Measurements from ENCODE around the gene CCDC85C.

Gene CCDC85C

DNA sequence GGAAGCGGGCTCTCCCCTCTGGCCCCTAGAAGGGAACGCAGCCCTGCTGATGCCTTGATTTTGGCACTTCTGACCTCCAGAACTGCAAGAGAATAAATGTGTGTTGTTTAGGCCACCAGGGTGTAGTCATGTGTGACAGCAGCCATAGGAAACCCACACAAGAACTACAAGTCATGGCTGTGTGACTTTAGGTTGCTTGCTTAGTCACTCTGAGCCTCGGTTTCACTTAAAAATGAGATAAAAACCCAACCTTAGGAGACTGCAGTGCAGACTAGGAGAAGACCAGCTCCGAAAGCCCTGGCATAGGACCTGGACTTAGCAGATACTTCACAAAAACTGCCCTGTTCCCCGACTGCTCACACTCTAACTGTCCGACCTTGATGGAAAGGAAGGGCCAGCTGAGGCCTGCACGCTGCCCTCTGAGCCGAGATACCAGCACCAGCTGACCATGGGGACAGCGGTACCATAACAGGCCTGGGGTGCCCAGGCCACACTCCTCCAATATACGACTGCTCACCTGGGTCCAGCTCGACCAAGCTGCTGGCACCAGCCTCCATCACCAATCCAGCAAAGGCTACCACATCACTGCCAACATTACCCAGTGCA, 53.5 kb downstream of the CCDC85C start:
- H3K4me3 ChIP-seq (ENCODE audit: low read length), result no peak overlapping the region
- DNase-seq (ENCODE audit: low read depth, low spot score), result no peak

DNA sequence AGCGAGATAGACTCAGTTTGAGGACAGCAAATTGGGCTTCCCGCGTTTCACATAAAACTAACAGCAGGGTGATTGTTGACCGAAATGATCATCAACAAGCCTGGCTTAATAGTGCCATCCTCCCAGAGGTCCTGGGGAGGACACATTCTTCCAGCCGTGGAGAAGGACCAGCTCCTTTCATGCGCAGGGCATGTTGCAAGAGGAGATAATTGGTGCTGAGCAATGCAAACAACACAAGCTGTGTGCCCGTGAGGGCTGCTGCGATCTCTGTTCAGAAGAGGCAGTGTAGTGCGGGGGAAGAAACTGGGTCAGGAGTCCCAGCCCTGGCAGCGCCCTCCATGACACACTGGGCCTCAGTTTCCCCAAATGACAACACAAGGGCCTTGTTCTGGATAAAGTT, 54.3 kb downstream of the CCDC85C start:
- no peak for DNase-seq (ENCODE audit: low read depth, low spot score)
- H3K4me3 ChIP-seq (ENCODE audit: low read length), result no peak overlapping the region

DNA sequence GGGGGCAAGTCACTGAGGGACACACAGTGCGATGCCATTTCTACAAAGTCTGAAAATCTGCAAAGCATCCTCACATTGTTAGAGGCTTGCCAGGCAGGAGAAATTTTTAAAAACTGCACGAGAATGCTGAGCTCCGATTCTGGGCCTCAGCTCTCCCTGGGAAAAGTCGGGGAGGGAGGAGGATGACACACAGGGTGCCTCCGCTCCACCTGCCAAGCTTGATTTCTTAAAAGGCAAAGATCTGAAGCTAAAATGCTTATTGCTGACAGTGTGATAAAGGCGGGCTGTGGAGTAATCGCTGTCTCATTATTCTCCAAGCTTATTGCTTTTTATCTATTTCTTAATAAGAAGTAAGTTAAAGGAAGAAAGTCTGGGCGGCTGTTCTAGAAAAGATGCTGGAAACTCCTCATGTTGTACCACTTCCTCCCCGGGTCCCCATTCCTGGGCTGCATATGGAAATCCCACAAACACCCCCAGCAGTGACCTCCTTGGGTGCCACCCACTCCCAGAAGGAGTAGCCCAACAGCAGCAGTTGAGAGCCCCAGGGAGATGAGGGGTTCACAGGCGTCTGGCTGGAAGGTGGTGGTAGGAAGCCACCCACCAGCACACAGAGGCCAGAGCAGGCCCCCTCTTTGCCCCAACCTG, 55.0 kb downstream of the CCDC85C start:
- no peak for DNase-seq (ENCODE audit: low read depth, low spot score)
- H3K4me3 ChIP-seq (ENCODE audit: low read length), result no peak overlapping the region

DNA sequence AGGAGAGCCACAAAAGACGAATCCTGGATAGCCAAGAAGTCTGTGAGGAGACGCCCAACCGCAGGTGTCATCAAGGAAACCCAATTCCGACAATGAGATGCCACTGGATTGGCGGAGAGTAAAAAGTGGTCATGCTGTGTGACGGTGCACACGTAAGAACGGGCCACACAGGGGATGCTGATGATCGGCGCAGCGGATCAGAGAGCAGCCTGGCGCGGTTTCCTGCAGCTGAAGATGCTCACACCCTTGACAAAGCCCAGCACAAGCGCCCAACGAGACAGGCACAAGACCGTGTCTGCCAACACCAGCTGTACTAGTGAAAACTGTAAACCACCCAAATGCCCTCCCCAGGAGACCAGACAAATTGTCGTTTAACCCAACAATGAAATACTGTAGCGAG, 55.8 kb downstream of the CCDC85C start:
- no peak for DNase-seq (ENCODE audit: low read depth, low spot score)

DNA sequence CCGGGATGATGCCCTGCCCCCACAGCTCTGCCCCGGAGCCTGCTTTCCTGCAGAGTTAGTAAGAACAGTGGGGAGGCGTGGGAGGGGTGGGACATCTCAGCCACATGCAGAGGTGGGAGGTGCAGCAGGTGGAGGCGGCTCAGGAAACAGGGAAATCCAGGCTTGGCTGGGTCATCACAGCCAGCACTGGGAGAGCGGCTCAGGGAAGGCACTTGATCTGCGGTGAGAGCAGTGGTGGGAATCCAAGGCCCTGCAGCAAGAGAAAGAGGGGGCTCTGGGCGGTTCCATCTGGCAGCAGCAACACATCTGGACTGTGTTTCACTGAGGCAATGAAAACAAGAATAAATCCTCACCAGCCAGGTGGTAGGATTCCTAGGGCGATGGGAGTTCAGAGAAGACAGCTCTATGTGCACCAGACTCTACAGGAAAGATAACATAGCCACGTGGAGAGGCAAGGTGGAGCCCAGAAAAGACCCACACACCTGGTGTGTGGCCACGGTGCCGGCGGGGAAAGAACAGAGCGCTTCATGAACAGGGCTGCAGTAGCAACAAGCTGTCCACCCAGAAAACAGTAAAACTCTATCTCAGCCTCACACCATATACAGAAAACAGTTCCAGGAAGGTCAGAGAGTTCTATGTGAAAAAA, 57.6 kb downstream of the CCDC85C start:
- no peak for DNase-seq (ENCODE audit: low read depth, low spot score)
- no peak overlapping the region for H3K4me3 ChIP-seq (ENCODE audit: low read length)

More for the DNA sequence above, 55.8 kb downstream of the CCDC85C start:
- no peak overlapping the region for H3K4me3 ChIP-seq (ENCODE audit: low read length)

DNA sequence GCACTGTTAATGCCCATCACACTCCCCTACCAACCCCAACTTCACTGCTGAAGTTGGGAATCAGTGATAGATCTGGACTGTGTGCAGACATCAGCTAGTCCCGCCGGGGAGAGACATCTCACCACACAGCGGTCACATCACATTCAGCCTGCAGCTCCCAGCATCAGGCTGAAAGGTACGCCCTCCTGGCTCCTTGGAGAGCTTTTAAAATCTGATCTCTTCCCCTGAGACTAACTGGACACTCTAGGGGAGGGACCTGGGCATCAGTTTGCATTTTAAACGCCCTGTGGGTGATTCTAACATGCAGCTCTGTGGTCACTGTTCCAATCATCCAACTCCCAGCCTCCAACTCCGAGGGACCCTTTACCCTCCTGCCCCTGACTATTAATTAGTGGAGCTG, 58.4 kb downstream of the CCDC85C start:
- no peak for DNase-seq (ENCODE audit: low read depth, low spot score)
- H3K4me3 ChIP-seq (ENCODE audit: low read length), result no peak overlapping the region

DNA sequence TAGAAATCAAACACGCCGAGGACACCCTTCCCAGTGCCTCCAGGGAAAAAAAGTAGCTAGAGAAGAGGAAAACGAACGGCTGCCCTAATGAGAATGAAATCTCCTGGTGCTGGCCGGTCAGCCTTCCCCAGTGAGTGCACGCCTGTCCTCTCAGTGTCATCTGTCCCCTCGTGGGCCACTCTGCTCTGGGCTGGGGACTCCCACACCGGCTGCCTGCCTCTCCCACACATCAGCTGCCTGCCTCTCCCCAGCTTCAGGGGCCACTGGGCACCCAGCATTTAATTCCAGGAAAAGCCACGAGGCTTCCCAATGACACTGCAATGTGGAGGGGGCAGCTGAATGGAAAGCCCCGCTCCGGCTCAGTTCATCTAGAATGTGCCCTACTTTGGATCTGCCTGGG, 59.0 kb downstream of the CCDC85C start:
- no peak for DNase-seq (ENCODE audit: low read depth, low spot score)
- no peak overlapping the region for H3K4me3 ChIP-seq (ENCODE audit: low read length)

DNA sequence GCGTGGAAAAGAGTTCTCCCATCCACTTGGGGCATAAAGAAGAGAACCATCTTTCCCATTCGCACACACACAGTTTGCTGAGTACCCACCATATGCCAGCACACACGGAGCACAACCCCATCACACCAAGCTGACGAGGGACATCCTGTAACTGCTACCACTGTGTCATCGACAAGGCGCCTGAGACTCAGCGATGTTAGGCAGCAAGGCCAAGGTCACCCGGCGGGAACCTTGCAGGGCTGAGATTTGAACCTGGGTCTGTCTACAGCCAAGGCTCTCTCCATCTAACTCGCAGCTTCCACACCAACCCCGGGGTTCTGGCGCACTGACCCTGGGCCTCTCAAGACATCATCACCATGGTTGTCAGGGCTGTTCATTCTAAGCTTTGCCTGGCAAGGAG, 60.0 kb downstream of the CCDC85C start:
- H3K4me3 ChIP-seq (ENCODE audit: low read length), result no peak overlapping the region

DNA sequence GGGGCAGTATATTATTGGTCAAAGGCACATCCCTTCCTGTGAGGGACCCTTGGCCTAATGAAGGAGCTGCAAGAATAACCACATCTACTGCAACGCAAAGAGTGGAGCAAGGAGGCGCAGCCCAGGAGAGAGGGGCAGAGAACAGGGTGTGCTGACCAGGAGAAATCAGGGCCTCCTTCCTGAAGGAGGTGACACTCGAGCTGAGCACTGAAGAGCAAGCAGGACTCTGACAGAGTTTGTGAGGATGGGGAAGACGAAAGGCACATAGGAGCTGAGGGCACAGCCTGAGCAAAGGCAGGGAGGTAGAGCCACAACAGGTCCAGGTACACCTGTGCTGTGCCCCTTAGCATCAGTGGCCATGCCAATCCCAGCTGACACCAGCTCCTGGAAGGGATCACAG, 60.6 kb downstream of the CCDC85C start:
- no peak overlapping the region for H3K4me3 ChIP-seq (ENCODE audit: low read length)
- DNase-seq (ENCODE audit: low read depth, low spot score), result no peak

More for the DNA sequence above, 60.0 kb downstream of the CCDC85C start:
- DNase-seq (ENCODE audit: low read depth, low spot score), result no peak

DNA sequence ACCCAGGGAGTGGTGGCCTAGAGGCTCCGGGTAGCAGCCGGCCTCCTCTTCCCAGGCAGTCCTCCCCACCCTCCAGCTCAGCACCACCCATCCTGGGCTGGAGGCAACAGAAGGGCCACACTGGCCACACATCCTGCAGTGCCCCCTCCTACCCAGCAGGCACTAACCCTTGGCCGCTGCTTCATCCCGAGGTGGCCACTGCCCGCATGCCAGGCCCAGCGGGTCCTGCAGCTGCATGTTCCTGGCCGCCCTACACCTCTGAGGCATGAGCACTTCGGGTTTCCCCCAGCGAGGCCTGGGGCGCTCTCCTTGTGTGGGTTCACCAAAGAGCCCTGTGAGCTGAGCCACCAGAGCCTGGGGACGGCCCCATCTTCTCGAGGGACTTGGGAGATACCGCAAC, 61.4 kb downstream of the CCDC85C start:
- H3K4me3 ChIP-seq (ENCODE audit: low read length), result no peak overlapping the region
- DNase-seq (ENCODE audit: low read depth, low spot score), result no peak

DNA sequence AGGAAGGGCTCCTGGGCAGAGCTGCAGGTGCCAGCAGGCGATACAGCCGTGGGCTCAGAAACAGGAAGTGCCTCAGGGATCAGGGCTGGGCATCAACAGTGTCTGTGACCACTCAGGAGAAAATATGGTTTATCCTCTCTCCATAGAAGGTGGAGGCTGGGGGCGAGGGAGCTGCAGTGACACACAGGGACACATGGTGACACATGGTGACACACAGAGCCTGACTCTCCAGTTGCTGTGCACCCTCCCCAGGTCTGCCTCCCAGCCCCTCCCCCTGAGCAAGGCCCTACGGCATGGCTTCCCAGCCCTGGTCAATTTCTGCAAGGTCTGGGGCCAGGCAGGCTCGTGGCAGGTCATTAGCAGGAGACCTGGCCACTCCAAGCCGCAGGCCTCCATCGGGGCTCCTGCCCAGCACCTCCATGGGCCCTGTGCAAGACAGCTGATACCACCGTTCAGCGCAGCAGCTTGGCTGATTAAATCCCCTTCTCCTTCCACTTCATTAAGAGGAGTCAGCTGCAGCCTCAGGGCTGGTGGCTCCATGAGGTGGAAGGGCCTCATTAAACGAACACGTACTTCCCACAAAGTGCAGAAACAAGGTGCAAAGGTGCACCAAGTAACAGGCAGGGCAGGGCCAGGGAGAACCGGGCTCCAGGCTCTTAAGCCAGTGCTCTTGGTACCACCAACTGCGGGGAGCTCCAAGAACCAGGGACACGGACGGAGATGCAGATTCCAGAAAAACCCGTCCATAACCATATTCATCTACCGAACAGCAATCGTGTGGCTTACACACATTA, 62.1 kb downstream of the CCDC85C start:
- no peak overlapping the region for H3K4me3 ChIP-seq (ENCODE audit: low read length)
- DNase-seq (ENCODE audit: low read depth, low spot score), result no peak

DNA sequence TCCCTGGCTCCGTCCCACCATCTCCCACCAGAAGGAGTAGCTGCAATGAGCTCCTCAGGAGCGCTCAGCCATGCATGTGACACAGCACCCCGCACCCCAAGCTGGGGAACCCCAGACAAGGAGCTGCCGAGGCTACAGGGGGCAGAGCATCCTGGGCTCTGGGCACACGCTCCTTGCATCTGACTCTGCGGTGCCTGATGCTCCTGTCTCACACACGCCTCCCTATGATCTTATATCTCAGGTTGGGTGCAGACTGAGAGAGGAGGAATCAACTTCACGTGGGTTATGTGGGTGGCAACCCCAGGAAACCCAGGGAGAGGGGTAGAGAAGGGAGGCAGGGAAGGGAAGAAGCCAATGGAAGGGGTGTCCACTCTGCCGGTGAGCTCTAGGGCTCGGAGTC, 62.8 kb downstream of the CCDC85C start:
- no peak overlapping the region for H3K4me3 ChIP-seq (ENCODE audit: low read length)

DNA sequence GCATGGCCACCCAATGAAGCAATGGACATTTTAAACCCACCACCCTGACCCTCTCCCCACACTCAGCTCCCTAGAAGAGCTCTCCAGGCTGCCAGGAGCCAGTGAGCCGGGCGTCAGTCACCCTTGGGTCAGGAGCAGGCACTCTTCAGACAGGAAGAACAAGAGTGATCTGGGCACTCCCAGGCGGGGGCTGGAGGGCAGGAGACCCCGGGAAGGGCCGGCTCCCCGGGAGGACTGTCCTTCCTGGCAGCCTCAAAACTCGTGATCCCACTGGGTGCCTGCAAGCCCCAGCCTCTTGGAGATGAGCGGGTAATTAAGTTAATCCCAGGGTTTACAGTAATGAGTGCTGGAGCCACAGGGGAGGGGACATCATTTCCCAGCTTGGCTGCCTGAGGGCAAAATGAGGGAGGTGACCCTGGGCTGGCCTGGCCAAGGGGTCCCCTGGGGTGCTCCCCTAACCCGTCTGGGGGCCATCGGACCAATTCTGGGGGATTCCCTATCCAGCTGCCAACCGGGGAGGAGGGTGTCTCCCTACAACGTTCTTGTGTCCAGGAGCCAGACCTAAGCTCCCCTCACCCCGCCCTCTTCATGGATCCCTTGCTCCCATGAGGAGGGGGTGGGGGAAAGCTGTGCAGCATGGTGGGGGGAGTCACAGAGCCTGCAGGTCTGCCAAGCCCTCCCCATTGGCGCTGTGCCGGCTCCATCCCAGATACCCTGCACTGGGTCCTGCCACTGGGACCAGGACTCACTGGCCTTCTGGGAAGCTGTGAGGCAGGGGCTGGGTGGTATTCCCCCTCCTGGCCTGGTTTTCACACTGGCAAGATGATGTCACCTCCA, 63.6 kb downstream of the CCDC85C start:
- no peak for DNase-seq (ENCODE audit: low read depth, low spot score)

More for the DNA sequence above, 62.8 kb downstream of the CCDC85C start:
- no peak for DNase-seq (ENCODE audit: low read depth, low spot score)

DNA sequence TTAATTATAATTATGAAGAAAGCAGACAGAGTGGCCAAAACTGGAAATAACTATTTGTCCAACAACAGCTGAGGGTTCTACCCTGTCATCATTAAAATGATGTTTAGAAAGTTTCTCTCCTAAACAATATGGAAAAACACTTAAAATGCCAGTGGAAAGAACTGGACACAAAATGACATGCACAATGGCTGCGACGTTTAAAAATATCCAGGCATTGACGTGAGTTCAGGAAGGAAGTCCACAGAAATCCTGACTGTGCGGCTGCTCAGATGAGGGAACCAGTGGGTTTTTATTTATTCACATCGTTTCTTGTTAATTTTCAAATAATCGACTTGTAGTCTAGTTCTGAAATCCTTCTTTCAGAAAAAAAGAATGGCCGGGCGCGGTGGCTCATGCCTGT, 64.5 kb downstream of the CCDC85C start:
- DNase-seq (ENCODE audit: low read depth, low spot score), result no peak
- H3K4me3 ChIP-seq (ENCODE audit: low read length), result no peak overlapping the region

More for the DNA sequence above, 63.6 kb downstream of the CCDC85C start:
- no peak overlapping the region for H3K4me3 ChIP-seq (ENCODE audit: low read length)

DNA sequence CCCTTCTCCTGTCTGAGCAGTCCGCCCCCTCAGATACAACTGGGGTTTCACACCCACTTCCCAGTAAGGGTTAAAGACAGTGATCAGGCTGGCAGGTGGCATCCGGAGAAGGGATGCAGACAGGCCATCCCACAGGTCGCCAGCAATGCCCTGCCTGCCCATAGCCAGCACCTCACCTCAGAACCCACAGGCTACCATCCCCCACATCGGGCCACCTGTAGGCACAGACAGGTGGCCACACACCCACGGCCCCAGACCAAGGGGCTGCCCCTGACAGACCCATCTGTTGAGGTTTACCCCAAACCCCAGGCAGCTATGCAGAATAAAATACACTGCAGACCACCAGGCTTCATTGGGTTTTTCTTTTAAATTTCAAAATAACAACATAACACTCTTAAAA, 65.3 kb downstream of the CCDC85C start:
- no peak overlapping the region for H3K4me3 ChIP-seq (ENCODE audit: low read length)
- no peak for DNase-seq (ENCODE audit: low read depth, low spot score)

DNA sequence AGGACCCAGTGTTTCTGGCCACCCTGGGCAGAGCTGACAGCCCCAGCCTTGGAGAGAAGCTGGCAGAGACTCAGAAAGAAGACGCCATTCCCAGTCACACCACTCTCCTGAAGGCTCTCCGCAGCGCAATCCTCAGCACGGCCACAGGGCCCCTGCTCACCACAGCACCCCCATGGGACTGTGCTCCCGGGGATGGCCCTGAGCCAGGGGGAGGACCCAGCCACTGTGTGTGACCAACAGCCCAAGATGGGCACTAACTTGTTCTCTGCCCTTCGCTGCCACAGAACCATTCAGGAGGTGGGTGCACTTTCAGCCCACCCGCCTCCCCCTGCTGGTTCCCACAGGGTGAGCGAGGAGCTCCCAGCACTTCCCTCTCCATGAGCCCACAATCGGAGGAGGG, 65.7 kb downstream of the CCDC85C start:
- H3K4me3 ChIP-seq (ENCODE audit: low read length), result no peak overlapping the region
- DNase-seq (ENCODE audit: low read depth, low spot score), result no peak

DNA sequence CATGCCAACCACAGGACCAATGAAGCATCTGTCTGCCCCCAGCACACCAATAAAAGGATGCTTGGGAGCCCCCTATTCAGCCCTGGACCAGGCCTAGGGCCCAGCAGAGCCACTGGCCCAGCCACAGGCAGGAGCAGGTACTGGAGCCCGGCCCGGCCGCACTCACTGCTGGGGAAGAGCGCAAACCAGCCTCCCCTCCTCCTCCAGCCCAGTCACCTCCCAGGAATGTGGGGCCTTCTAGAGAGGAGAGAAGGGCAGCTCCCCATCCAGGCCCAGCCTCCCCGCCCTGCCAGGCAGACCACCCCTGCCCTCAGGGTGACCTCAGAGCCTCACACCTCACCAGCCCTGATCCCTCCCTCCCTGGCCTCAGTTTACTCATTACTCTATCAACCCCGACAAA, 66.6 kb downstream of the CCDC85C start:
- no peak overlapping the region for H3K4me3 ChIP-seq (ENCODE audit: low read length)
- DNase-seq (ENCODE audit: low read depth, low spot score), result no peak

DNA sequence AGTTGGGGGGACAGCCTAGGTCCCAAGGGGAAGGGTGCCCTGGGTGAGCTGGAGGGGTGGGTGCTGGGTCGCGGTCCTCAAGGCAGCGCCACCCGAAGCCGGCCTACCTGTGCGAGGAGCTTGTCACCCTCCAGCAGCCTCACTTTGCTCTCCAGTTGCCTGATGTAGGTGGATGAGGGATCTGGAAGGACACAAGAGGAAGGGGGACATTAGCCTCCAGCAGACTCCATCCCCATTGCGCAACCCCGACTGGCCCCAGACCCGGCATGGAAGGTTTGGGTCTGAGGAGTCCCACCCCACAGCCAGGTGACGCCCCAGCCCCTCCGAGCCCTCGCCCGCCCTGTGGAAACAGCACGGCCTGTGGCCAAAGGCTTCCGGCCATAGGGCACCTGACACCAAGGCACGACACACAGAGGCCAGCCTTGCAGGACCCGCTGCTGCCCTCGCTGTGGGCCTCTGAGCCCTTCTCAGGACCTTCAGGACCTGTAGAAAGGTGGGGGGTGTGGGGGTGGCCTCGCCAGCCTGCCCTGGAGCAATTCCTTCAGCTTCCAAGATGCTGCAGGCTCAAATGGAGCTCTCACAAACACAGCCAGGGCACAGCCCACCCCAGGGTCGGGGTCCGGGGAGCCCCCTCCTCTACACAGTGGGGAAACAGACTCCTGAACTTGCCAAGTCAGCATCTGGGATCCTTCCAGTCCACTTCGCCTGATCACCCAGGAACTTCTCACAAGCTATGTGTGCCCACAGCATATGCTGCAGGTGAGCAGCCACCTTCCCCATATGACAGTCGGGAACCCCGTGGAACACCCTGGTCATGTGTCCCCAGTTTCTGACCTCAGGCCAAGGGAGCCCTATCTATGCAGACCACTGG, 67.9 kb downstream of the CCDC85C start:
- H3K4me3 ChIP-seq (ENCODE audit: low read length), result no peak overlapping the region
- DNase-seq (ENCODE audit: low read depth, low spot score), result no peak

Measured in Jurkat, Clone E6-1 (cell line).